Breast epithelium (tissue), 4 donors: Measurements from ENCODE around the gene LDAF1. TPM values are rescaled to one million over a fixed set of nuclear protein-coding genes. Genes with fewer than 3 reads are reported as not detected.
"Not testable (repeated sequence)": the region's sequence is repeated elsewhere in the genome, so short reads cannot be mapped to it uniquely, and the experiment has no call there.

ENCODE experiments used
- DNase-seq, 2 donors: peaks; one replicate each; pipeline ENCODE4 v3.0.0-alpha.2; 2019; ENCODE audit warnings: low spot score in 2 of 2
- H3K27ac ChIP-seq, 2 donors: fragments of 200-600 bp; sonication (generic) in 1 of 2; one replicate each; pipeline ENCODE4 v1.5.1; 2016 to 2019; ENCODE audit warnings: mild to moderate bottlenecking in 1 of 2
- H3K27me3 ChIP-seq, 2 donors: fragments of 200-600 bp; sonication (generic) in 1 of 2; one replicate each; pipeline versions ENCODE4 v1.5.1 to v1.6.0; 2017 to 2019; ENCODE audit warnings: control low read depth in 1 of 2, mild to moderate bottlenecking in 1 of 2
- H3K36me3 ChIP-seq: fragments of 200-600 bp; one replicate; pipeline ENCODE4 v1.5.1; 2019
- H3K4me1 ChIP-seq, 2 donors: fragments of 200-600 bp; sonication (generic); one replicate each; pipeline ENCODE4 v1.5.1; 2016 to 2019; ENCODE audit warnings: control low read depth in 1 of 2
- H3K4me3 ChIP-seq, 3 donors: fragments of 200-600 bp; sonication (generic); 1 replicate in 2 of 3; 2 replicates in 1 of 3; pipeline ENCODE4 v1.5.1; 2016 to 2019; ENCODE audit warnings: mild to moderate bottlenecking in 3 of 3, moderate library complexity in 2 of 3
- H3K9me3 ChIP-seq, 2 donors: fragments of 200-600 bp; sonication (generic) in 1 of 2; one replicate each; pipeline ENCODE4 v1.5.1; 2016 to 2019; ENCODE audit warnings: control low read depth in 1 of 2
- CTCF ChIP-seq, 3 donors: fragments of 450-650 bp; IDR thresholded peaks; one replicate each; pipeline ENCODE4 v1.5.1; 2016 to 2017; ENCODE audit warnings: antibody characterized with exemption in 3 of 3, mild to moderate bottlenecking in 3 of 3, moderate library complexity in 3 of 3
- POLR2A ChIP-seq: fragments of 450-650 bp; IDR thresholded peaks from one replicate; pipeline ENCODE4 v1.6.1; 2016; ENCODE audit warnings: antibody characterized with exemption, mild to moderate bottlenecking, moderate library complexity
- POLR2AphosphoS5 ChIP-seq, 3 donors: sonication (generic); formaldehyde crosslinking; IDR thresholded peaks; one replicate each; pipeline ENCODE4 v1.6.1; 2017; ENCODE audit warnings: antibody characterized with exemption in 3 of 3
- intact Hi-C: fragments of 100-400 bp; cut with DNase I; formaldehyde crosslinking; loops from one replicate; pipeline ENCODE4 v1.15.1; 2023; ENCODE audit warnings: low total_unique reads
- total RNA-seq, 3 donors: library from RNA; depleted of rRNA; stranded (reverse); fragments of >200 nt; gene quantifications; one replicate each; pipeline ENCODE4 v1.1.0, GENCODE V29; 2016

Gene LDAF1
- total RNA-seq, result 10 to 100 TPM; 49.2 to 99.4 (median 97.5) TPM

DNA sequence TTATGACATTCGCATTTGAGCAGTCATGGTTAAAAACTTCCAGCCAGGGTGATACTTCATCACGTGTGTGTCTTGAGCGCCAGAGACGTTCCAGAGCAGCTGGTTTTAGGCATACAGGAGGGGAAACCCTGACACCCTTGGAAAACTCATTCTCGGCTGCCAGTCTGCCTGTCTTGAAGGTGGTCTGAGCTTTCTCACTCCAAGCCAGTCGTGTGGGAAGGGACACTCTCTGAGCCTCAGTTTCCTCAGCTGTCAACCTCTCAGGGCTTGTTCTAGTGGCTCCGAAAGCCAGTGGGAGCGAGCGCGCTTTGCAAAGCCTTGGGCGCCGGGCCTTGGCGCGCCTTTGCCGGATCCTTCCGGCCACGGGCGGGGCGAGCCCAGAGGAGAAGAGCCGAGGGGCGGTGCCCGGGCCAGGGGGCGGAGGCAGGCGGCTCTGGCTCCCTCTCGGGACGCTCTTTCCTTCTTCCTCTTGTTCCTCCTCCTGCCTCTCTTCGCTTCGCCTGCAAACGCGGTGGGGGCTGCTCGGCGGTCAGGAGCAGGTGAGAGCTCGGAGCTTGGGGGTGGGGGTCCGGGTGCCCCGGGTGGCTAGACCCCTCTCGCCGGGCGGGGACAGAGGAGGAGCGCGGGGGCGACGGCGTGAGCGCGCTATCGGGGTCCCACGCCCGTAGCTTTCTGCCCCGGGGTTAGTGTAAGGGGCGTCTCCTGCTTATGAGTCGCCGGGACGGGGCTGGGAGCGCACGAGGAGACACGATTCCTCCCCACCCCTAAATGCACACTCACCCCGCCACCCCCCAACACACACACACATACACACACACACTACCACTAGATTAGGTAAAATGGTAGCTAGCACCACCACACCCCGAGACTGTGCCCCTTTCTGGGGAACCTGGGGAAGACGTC lies at the start of gene LDAF1:
LDAF1 (plus strand) TSS at position 467 of the 903 bp plus-strand sequence. CDS start 2,509 bp downstream, outside the sequence.
- H3K4me1 ChIP-seq, result peaks cover 0 to 15% of the 10 kb centered on the region in 2 donors
- intact Hi-C loops, result no loop called here
- H3K4me3 ChIP-seq, result peak within 1 kb of the TSS; percentile 89 to 96 (median 91)
- peak within 1 kb of the TSS; percentile 90 to 91 for H3K27ac ChIP-seq
- H3K27me3 ChIP-seq, result no peaks in the 10 kb centered on the region
- peak; percentile 77 to 84 for DNase-seq
- no peaks in the 10 kb centered on the region for H3K9me3 ChIP-seq
- H3K36me3 ChIP-seq, result no peaks in the 10 kb centered on the region
- TF ChIP-seq CTCF (IDR thresholded peaks at IDR 0.05) (no peak), POLR2AphosphoS5 (IDR thresholded peaks at IDR 0.05) (peak; percentile 25 to 46 (median 30)), POLR2A (peak; percentile 29)

DNA sequence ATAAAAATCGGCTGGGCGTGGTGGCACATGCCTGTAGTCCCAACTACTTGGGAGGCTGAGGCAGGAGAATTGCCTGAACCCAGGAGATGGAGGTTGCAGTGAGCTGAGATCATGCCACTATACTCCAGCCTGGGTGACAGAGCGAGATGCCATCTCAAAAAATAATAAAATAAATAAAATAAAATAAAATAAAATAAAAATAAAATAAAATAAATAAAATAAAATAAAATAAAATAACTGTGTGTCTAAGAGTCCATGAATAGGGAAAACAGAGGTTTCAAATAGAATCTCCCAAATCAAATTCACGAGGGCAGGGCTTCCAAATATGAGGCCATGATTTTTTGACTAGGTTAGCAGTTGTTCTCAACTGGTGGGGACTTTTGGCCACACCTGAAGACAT lies 42.9 kb upstream of the LDAF1 start:
- H3K27me3 ChIP-seq, intact Hi-C loops, H3K9me3 ChIP-seq, H3K36me3 ChIP-seq, H3K4me1 ChIP-seq, DNase-seq, H3K27ac ChIP-seq, H3K4me3 ChIP-seq: not testable (repeated sequence)

DNA sequence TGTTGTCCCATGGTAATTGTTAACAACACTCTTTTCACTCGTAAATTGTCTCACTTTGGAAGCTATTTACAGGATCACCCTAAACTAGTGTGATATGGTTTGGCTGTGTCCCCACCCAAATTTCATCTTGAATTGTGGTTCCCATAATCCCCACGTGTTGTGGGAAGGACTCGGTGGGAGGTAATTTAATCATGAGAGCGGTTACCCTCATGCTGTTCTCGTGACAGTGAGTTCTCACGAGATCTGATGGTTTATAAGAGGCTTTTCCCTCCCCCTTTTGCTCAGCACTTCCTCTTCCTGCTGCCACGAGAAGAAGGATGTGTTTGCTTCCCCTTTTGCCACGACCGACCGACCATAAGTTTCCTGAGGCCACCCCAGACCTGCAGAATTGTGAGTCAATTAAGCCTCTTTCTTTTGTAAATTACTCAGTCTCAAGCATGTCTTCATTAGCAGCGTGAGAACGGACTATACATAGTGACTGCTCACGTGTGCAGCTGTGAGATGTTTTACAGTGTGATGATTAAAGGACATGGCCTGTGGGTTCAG lies 42.3 kb upstream of the LDAF1 start:
- Histone ChIP-seq H3K27me3 (no peaks in the 10 kb centered on the region), H3K4me1 (no peaks in the 10 kb centered on the region), H3K4me3 (peak overlapping the region in 2 of 3 donors; percentile 3 to 19), H3K27ac (no peak overlapping the region), H3K36me3 (no peaks in the 10 kb centered on the region), H3K9me3 (no peaks in the 10 kb centered on the region)
- intact Hi-C loops, result no loop called here
- TF ChIP-seq CTCF (IDR thresholded peaks at IDR 0.05), result no peak
- no peak for DNase-seq

- intact Hi-C loops, result no loop called here
- no peaks in the 10 kb centered on the region for H3K27me3 ChIP-seq
- H3K4me3 ChIP-seq, result no peak overlapping the region
- H3K4me1 ChIP-seq, result no peaks in the 10 kb centered on the region
- DNase-seq, result no peak
- no peaks in the 10 kb centered on the region for H3K9me3 ChIP-seq
- TF ChIP-seq POLR2AphosphoS5 (IDR thresholded peaks at IDR 0.05), result no peak
- no peak for TF ChIP-seq CTCF (IDR thresholded peaks at IDR 0.05)
- no peaks in the 10 kb centered on the region for H3K36me3 ChIP-seq
- no peak overlapping the region for H3K27ac ChIP-seq
These were observed 40.9 kb upstream of the LDAF1 start for GRCh38 chr16:21117567-21117966.

GRCh38 chr16:21120976-21121520 lies 37.4 kb upstream of the LDAF1 start:
- Histone ChIP-seq H3K27me3 (no peaks in the 10 kb centered on the region), H3K36me3 (no peaks in the 10 kb centered on the region), H3K27ac (no peak overlapping the region), H3K4me1 (no peaks in the 10 kb centered on the region), H3K9me3 (no peaks in the 10 kb centered on the region), H3K4me3 (no peak overlapping the region)
- TF ChIP-seq POLR2AphosphoS5 (IDR thresholded peaks at IDR 0.05) (no peak), CTCF (IDR thresholded peaks at IDR 0.05) (no peak), POLR2A (no peak)
- DNase-seq, result no peak
- intact Hi-C loops, result no loop called here
